Activated CD8-positive, alpha-beta T cell treated with anti-CD3 and anti-CD28 coated beads, Interleukin-2, amount 10 ng/mL, durations not matched to agents 7 days and 5 days (primary cell): ENCODE results near the gene ZNF574. TPM values are rescaled to one million over a fixed set of nuclear protein-coding genes. Genes with fewer than 3 reads are reported as not detected.
A peak's percentile ranks its signal among the peaks of the same experiment; 100 is the strongest.

ENCODE experiments used
- ATAC-seq: fragments of 150-1000 bp; cut with Tn5 transposase; one replicate; pipeline ENCODE4 v1.10.0; 2021; ENCODE audit warnings: moderate library complexity
- CTCF ChIA-PET: fragments of 350-600 bp; sonication (Branson Sonifier 250); formaldehyde crosslinking; loops from one replicate; lab custom pipeline; 2021; ENCODE audit warnings: antibody characterized with exemption; lab: Charles Lee
- POLR2A ChIA-PET: fragments of 350-600 bp; sonication (Branson Sonifier 250); formaldehyde crosslinking; loops from one replicate; lab custom pipeline; 2021; ENCODE audit warnings: antibody characterized with exemption; lab: Charles Lee
- DNase-seq: peaks from one replicate; pipeline ENCODE4 v3.0.0-alpha.2; 2020
- H3K27ac Mint-ChIP-seq: one replicate; pipeline ENCODE4 v1.8.0; 2021; ENCODE audit warnings: mild to moderate bottlenecking, mixed read lengths
- H3K27me3 Mint-ChIP-seq: one replicate; pipeline ENCODE4 v1.8.0; 2021; ENCODE audit warnings: low read depth, mixed read lengths
- H3K36me3 Mint-ChIP-seq: one replicate; pipeline ENCODE4 v1.8.0; 2021; ENCODE audit warnings: low read depth, mixed read lengths
- H3K4me1 Mint-ChIP-seq: one replicate; pipeline ENCODE4 v1.8.0; 2021; ENCODE audit warnings: low read depth, mixed read lengths
- H3K4me3 Mint-ChIP-seq: one replicate; pipeline ENCODE4 v1.8.0; 2021; ENCODE audit warnings: mild to moderate bottlenecking, mixed read lengths
- H3K9me3 Mint-ChIP-seq: one replicate; pipeline ENCODE4 v1.8.0; 2022; ENCODE audit warnings: mixed read lengths; ENCODE audit not compliant: insufficient read depth
- total RNA-seq, 2 experiments: library from RNA; stranded (reverse); gene quantifications; one replicate each; pipeline ENCODE4 v1.2.3, GENCODE V29; 2021

The ZNF574 gene
- total RNA-seq, 2 experiments from 2014 or later = 14.0 to 14.3 TPM

DNA sequence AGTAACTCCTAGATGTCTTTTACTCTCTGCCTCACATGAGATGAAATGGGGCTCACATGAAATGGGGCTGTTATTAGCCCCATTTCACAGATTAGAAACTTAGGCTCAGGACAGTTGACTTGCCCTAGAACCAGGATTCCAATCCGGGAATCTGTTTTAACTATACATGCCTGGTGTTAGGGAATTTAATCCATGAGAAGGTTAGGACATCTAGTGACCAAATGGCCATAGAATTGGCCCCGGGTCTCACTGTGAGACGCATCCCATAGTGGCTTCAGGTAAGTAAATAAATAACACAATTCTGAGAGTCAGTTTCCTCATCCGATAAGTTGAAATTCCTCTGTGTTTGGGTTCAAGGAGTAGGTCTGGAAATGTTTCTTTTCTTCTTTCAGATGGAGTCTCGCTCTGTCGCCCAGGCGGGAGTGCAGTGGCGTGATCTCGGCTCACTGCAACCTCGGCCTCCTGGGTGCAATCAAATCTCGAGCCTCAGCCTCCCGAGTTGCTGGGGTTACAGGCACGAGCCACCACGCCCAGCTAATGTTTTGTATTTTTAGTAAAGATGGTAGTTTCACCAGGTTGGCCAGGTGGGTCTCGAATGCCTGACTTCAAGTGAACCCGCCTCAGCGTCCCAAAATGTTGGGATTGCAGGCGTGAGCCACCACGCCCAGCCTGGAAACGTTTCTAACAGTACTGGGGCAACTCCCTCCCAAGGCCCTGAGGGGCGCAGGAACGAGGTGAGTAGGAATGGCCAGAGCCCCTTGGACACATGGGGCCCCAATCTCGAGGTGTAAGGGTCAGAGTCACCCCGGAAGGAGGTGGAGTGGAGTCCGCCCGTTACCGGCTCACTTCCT, 1.2 kb upstream of the ZNF574 start:
- Mint-ChIP-seq H3K9me3 (no peaks in the 10 kb centered on the region), H3K27me3 (peaks cover 12% of the 10 kb centered on the region), H3K4me1 (peaks cover 44% of the 10 kb centered on the region), H3K27ac (peak overlapping the region; percentile 97), H3K4me3 (peak overlapping the region; percentile 91), H3K36me3 (peaks cover 23% of the 10 kb centered on the region)
- POLR2A ChIA-PET = interaction anchor here (0.6 kb wide), 1 partner anchor 186 kb away, joined by 3 read pairs; no protein-coding TSS in a partner anchor
- CTCF ChIA-PET = no interaction called here
- ATAC-seq (no peak), DNase-seq (peak; percentile 29)

DNA sequence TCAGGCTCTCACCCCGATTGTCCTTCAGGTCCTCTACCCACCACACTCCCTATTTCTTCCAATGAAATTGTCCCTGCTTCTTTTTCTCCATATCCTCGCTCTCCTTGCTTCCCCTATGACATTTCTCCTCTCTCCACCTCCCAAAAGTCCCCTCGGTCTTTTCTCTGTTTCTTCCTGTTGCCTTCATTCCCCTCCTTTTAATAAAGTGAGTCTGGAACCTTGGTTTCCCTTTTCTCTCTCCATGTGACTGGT, 676 bp upstream of the ZNF574 start:
- H3K4me1 Mint-ChIP-seq = peaks cover 44% of the 10 kb centered on the region
- ATAC-seq (peak; percentile 2), DNase-seq (no peak)
- peak overlapping the region; percentile 97 for H3K27ac Mint-ChIP-seq
- peak overlapping the region; percentile 91 for H3K4me3 Mint-ChIP-seq
- POLR2A ChIA-PET = no interaction called here
- no peaks in the 10 kb centered on the region for H3K9me3 Mint-ChIP-seq
- peaks cover 24% of the 10 kb centered on the region for H3K36me3 Mint-ChIP-seq
- CTCF ChIA-PET = no interaction called here
- peaks cover 11% of the 10 kb centered on the region for H3K27me3 Mint-ChIP-seq

DNA sequence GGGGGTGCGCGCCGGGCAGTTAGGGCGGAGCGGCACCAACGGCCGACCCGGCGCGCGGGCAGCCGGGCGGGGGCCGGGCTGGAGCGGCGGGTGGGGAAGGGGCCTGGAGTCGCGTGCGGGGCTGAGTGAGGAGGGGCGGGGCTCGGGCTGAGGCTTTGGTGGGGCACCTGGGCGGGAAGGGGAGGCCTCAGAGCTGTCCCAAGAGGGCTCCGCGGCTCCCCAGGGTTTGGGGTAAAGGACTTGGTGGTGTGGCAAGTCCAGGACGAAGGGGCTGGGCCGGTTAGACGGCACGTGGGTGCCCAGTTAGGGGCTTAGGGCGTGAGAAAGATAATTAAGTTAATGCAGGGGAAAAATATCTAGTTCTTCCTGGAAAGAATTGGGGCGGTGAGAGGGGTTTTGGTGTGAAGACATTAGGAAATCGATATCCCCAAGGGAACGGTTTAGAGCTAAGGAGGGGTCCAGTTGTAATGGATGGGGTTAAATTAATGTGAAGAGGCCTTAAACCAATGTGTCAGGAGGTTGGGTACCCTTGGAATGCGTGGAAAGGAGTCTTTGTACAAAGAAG, 496 bp downstream of the ZNF574 start:
- H3K36me3 Mint-ChIP-seq = peaks cover 33% of the 10 kb centered on the region
- H3K4me3 Mint-ChIP-seq = peak overlapping the region; percentile 89
- CTCF ChIA-PET = interaction anchor here (0.7 to 1.3 kb wide), 6 partner anchors 15 to 324 kb away, joined by 3 to 5 read pairs (median 3); no protein-coding TSS in a partner anchor
- peak; percentile 56 for DNase-seq
- H3K27me3 Mint-ChIP-seq = peaks cover under 1% of the 10 kb centered on the region
- no peaks in the 10 kb centered on the region for H3K9me3 Mint-ChIP-seq
- H3K4me1 Mint-ChIP-seq = peaks cover 44% of the 10 kb centered on the region
- POLR2A ChIA-PET = interaction anchor here (0.6 to 1.4 kb wide), 3 partner anchors 190 to 250 kb away, joined by 3 to 4 read pairs (median 3); no protein-coding TSS in a partner anchor
- H3K27ac Mint-ChIP-seq = peak overlapping the region; percentile 88
- ATAC-seq = no peak

DNA sequence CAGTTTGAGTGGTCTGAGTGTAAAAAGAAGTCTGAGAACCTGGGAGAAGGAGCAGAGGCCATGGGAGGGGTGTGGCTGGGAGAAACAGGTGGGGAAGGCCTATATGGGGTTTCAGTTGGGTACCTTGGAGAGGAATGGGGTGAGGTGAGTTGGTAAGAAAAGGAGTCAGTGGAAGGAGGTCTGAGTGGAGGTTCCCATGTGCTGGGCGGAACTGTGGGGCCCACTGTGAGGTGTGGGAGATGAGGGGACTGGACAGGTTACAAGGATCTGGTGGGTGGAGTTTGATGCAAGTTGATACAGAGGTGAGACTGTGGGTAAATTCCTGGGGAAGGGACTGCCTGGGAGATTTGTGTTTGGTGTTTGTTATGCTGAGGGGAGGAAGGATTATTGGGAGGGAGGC, 2.1 kb downstream of the ZNF574 start:
- CTCF ChIA-PET = no interaction called here
- POLR2A ChIA-PET = no interaction called here
- H3K9me3 Mint-ChIP-seq = no peaks in the 10 kb centered on the region
- peaks cover 45% of the 10 kb centered on the region for H3K4me1 Mint-ChIP-seq
- peak overlapping the region; percentile 89 for H3K4me3 Mint-ChIP-seq
- peak overlapping the region; percentile 58 for H3K27ac Mint-ChIP-seq
- ATAC-seq (no peak), DNase-seq (no peak)
- H3K36me3 Mint-ChIP-seq = peaks cover 42% of the 10 kb centered on the region
- no peaks in the 10 kb centered on the region for H3K27me3 Mint-ChIP-seq

DNA sequence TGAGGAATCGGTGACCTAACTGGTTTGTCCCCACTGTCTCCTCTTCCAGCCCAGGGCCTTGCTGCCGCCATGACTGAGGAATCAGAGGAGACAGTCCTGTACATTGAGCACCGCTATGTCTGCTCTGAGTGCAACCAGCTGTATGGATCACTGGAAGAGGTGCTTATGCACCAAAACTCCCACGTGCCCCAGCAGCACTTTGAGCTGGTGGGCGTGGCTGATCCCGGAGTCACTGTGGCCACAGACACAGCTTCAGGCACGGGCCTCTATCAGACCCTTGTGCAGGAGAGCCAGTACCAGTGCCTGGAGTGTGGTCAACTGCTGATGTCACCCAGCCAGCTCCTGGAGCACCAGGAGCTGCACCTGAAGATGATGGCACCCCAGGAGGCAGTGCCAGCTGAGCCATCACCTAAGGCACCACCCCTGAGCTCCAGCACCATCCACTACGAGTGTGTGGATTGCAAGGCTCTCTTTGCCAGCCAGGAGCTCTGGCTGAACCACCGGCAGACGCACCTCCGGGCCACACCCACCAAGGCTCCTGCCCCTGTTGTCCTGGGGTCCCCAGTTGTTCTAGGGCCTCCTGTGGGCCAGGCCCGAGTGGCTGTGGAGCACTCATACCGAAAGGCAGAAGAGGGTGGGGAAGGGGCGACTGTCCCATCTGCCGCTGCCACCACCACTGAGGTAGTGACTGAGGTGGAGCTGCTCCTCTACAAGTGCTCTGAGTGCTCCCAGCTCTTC, 2.7 kb downstream of the ZNF574 start:
- no peak overlapping the region for H3K27ac Mint-ChIP-seq
- H3K27me3 Mint-ChIP-seq = no peaks in the 10 kb centered on the region
- no peak overlapping the region for H3K4me3 Mint-ChIP-seq
- no peaks in the 10 kb centered on the region for H3K9me3 Mint-ChIP-seq
- POLR2A ChIA-PET = no interaction called here
- ATAC-seq = no peak
- CTCF ChIA-PET = no interaction called here
- DNase-seq = no peak
- H3K36me3 Mint-ChIP-seq = peaks cover 42% of the 10 kb centered on the region
- peaks cover 44% of the 10 kb centered on the region for H3K4me1 Mint-ChIP-seq

DNA sequence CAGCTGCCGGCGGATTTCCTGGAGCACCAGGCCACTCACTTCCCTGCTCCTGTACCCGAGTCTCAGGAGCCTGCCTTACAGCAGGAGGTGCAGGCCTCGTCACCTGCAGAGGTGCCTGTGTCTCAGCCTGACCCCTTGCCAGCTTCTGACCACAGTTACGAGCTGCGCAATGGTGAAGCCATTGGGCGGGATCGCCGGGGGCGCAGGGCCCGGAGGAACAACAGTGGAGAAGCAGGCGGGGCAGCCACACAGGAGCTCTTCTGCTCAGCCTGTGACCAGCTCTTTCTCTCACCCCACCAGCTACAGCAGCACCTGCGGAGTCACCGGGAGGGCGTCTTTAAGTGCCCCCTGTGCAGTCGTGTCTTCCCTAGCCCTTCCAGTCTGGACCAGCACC, 3.3 kb downstream of the ZNF574 start:
- ChIA-PET CTCF (no interaction called here), POLR2A (no interaction called here)
- DNase-seq (no peak), ATAC-seq (no peak)
- Mint-ChIP-seq H3K9me3 (no peaks in the 10 kb centered on the region), H3K4me1 (peaks cover 44% of the 10 kb centered on the region), H3K27ac (no peak overlapping the region), H3K27me3 (no peaks in the 10 kb centered on the region), H3K4me3 (no peak overlapping the region), H3K36me3 (peaks cover 42% of the 10 kb centered on the region)

DNA sequence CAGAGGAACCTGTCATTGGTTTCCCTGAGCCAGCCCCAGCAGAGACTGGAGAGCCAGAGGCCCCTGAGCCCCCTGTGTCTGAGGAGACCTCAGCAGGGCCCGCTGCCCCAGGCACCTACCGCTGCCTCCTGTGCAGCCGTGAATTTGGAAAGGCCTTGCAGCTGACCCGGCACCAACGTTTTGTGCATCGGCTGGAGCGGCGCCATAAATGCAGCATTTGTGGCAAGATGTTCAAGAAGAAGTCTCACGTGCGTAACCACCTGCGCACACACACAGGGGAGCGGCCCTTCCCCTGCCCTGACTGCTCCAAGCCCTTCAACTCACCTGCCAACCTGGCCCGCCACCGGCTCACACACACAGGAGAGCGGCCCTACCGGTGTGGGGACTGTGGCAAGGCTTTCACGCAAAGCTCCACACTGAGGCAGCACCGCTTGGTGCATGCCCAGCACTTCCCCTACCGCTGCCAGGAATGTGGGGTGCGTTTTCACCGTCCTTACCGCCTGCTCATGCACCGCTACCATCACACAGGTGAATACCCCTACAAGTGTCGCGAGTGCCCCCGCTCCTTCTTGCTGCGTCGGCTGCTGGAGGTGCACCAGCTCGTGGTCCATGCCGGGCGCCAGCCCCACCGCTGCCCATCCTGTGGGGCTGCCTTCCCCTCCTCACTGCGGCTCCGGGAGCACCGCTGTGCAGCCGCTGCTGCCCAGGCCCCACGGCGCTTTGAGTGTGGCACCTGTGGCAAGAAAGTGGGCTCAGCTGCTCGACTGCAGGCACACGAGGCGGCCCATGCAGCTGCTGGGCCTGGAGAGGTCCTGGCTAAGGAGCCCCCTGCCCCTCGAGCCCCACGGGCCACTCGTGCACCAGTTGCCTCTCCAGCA, 4.2 kb downstream of the ZNF574 start:
- ChIA-PET POLR2A (no interaction called here), CTCF (no interaction called here)
- H3K27me3 Mint-ChIP-seq = no peaks in the 10 kb centered on the region
- H3K9me3 Mint-ChIP-seq = no peaks in the 10 kb centered on the region
- H3K36me3 Mint-ChIP-seq = peaks cover 42% of the 10 kb centered on the region
- no peak for ATAC-seq
- H3K4me3 Mint-ChIP-seq = no peak overlapping the region
- no peak overlapping the region for H3K27ac Mint-ChIP-seq
- DNase-seq = no peak
- peaks cover 36% of the 10 kb centered on the region for H3K4me1 Mint-ChIP-seq

DNA sequence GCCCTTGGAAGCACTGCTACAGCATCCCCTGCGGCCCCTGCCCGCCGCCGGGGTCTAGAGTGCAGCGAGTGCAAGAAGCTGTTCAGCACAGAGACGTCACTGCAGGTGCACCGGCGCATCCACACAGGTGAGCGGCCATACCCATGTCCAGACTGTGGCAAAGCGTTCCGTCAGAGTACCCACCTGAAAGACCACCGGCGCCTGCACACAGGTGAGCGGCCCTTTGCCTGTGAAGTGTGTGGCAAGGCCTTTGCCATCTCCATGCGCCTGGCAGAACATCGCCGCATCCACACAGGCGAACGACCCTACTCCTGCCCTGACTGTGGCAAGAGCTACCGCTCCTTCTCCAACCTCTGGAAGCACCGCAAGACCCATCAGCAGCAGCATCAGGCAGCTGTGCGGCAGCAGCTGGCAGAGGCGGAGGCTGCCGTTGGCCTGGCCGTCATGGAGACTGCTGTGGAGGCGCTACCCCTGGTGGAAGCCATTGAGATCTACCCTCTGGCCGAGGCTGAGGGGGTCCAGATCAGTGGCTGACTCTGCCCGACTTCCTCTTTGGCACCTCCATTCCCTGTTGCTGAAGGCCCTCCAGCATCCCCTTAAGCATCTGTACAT, 4.9 kb downstream of the ZNF574 start:
- ChIA-PET CTCF (interaction anchor here (0.9 to 1.3 kb wide), 3 partner anchors 8 to 17 kb away, joined by 3 to 4 read pairs (median 3); no protein-coding TSS in a partner anchor), POLR2A (no interaction called here)
- Mint-ChIP-seq H3K36me3 (peaks cover 39% of the 10 kb centered on the region), H3K4me3 (no peak overlapping the region), H3K4me1 (peaks cover 30% of the 10 kb centered on the region), H3K27me3 (no peaks in the 10 kb centered on the region), H3K9me3 (no peaks in the 10 kb centered on the region), H3K27ac (no peak overlapping the region)
- no peak for DNase-seq
- no peak for ATAC-seq

DNA sequence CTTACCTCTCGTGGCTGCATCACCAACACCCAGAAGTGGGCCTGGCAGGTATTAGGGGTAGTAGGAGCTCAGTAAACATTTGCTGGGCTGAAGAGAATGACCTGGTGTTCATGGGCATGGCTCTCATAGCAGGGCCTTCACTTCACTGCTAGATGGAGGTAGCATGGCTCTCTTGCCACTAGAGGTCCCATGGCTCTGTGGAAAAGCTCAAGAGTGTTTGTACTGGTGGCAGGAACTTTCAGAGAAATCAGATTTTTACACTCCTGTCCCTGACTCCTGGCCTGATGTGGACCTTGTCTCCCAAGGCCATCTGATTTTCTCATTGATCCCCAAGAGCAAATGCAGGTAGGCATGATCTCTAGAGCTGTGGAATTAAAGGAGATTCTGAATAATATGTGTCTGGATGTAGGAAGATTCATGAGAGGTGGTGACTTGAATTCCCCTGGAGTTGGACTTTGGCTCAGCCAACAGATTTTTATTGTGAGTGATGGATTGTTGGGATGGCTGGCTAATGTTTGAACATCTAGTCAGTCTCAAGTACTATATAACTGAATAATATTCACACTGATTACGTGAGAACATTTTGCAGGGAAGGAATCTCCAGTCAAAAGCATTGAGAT, 5.7 kb downstream of the ZNF574 start:
- Mint-ChIP-seq H3K9me3 (no peaks in the 10 kb centered on the region), H3K27ac (peak overlapping the region; percentile 51), H3K36me3 (peaks cover 38% of the 10 kb centered on the region), H3K4me1 (peaks cover 28% of the 10 kb centered on the region), H3K27me3 (no peaks in the 10 kb centered on the region), H3K4me3 (no peak overlapping the region)
- POLR2A ChIA-PET = interaction anchor here (0.7 kb wide), 1 partner anchor 39 kb away, joined by 3 read pairs; no protein-coding TSS in a partner anchor
- CTCF ChIA-PET = interaction anchor here (0.9 to 1.3 kb wide), 4 partner anchors 9 to 18 kb away, joined by 3 to 4 read pairs (median 3); no protein-coding TSS in a partner anchor
- ATAC-seq = peak; percentile 71
- peak; percentile 45 for DNase-seq

DNA sequence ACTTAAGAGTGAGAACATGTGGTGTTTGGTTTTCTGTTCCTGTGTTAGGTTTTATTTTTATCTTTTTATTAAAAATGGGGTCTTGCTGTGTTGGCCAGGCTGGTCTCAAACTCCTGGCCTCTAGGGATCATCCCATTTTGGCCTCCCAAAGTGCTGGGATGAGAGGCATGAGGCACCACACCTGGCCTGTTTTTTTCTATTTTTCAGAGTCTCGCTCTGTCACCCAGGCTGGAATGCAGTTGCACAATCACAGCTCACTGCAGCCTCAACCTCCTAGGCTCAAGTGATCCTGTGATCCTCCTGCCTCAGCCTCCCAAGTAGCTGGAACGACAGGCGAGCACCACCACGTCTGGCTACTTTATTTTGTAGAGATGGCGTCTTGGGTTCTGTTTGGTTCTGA, 7.6 kb downstream of the ZNF574 start:
- H3K4me3 Mint-ChIP-seq = no peak overlapping the region
- peaks cover 15% of the 10 kb centered on the region for H3K4me1 Mint-ChIP-seq
- no peak overlapping the region for H3K27ac Mint-ChIP-seq
- H3K36me3 Mint-ChIP-seq = peaks cover 30% of the 10 kb centered on the region
- ChIA-PET POLR2A (no interaction called here), CTCF (no interaction called here)
- H3K9me3 Mint-ChIP-seq = no peaks in the 10 kb centered on the region
- H3K27me3 Mint-ChIP-seq = no peaks in the 10 kb centered on the region
- no peak for DNase-seq
- ATAC-seq = no peak
